Kidney (tissue), 14 donors: Measurements from ENCODE around the gene SCAANT1. TPM values are rescaled to one million over a fixed set of nuclear protein-coding genes. Genes with fewer than 3 reads are reported as not detected.
A peak's percentile ranks its signal among the peaks of the same experiment; 100 is the strongest.

Experiments
- DNase-seq, 5 donors: peaks; one replicate each; pipeline ENCODE4 v3.0.0-alpha.2; 2013 to 2020
- FAIRE-seq: peaks from 2 replicates; lab custom pipeline; 2012; peaks lifted over from hg19 to GRCh38; lab: Jason Lieb, UNC
- H3K27ac ChIP-seq, 2 donors: one replicate each; pipeline ENCODE4 v1.7.0; 2013; ENCODE audit warnings: low read depth in 2 of 2, low read length in 2 of 2, inconsistent platforms in 1 of 2
- H3K27me3 ChIP-seq: one replicate; pipeline ENCODE4 v1.7.1; 2013; ENCODE audit warnings: low read length, inconsistent platforms; ENCODE audit not compliant: control insufficient read depth, insufficient read depth
- H3K36me3 ChIP-seq, 3 donors: one replicate each; pipeline versions ENCODE4 v1.7.0 to v1.7.1; 2013; ENCODE audit warnings: low read length in 3 of 3, control low read depth in 1 of 3, inconsistent platforms in 1 of 3; ENCODE audit not compliant: insufficient read depth in 3 of 3, control insufficient read depth in 2 of 3
- H3K4me1 ChIP-seq, 3 donors: one replicate each; pipeline versions ENCODE4 v1.7.0 to v1.7.1; 2013; ENCODE audit warnings: low read length in 3 of 3, inconsistent platforms in 1 of 3, low read depth in 1 of 3; ENCODE audit not compliant: control insufficient read depth in 2 of 3, insufficient read depth in 2 of 3
- H3K4me3 ChIP-seq, 3 donors: one replicate each; pipeline versions ENCODE4 v1.7.0 to v1.8.1; 2013; ENCODE audit warnings: low read length in 3 of 3, control low read depth in 1 of 3, inconsistent platforms in 1 of 3
- H3K9ac ChIP-seq, 3 donors: one replicate each; pipeline versions ENCODE4 v1.7.0 to v1.7.1; 2013; ENCODE audit warnings: low read length in 3 of 3, control low read depth in 1 of 3, inconsistent platforms in 1 of 3
- H3K9me3 ChIP-seq, 3 donors: one replicate each; pipeline versions ENCODE4 v1.7.0 to v1.7.1; 2013; ENCODE audit warnings: low read length in 3 of 3, control low read depth in 1 of 3, inconsistent platforms in 1 of 3; ENCODE audit not compliant: control insufficient read depth in 2 of 3, insufficient read depth in 1 of 3
- CTCF ChIP-seq: IDR thresholded peaks from 3 replicates; pipeline ENCODE4 v1.5.1; 2012; ENCODE audit warnings: mild to moderate bottlenecking, moderate library complexity, borderline replicate concordance; ENCODE audit not compliant: insufficient read depth; ENCODE audit errors: extremely low read depth
- intact Hi-C: fragments of 100-400 bp; cut with DNase I; formaldehyde crosslinking; loops from one replicate; pipeline ENCODE4 v1.11.1; 2022
- polyA plus RNA-seq: library from polyadenylated mRNA; stranded (reverse); fragments of 350-450 nt; fragmentation: Illumina TruSeq; extraction: RNeasy Lipid Tissue Mini Kit (QIAGEN cat#74804); gene quantifications from one replicate; pipeline ENCODE4 v1.2.3, GENCODE V29; 2014; ENCODE audit warnings: low read depth, low replicate concordance; ENCODE audit not compliant: insufficient read depth
- total RNA-seq: library from RNA; stranded (reverse); fragmentation: NEBNext Ultra II Directional; extraction: Animal tissue kit (Norgen Biotek cat#: 25700); gene quantifications from one replicate; pipeline ENCODE4 v1.2.1, GENCODE V29; 2021
- donor health status: control.
- donor health status: control.
- donor health status: control.
- donor health status: control.
- donor health status: control.
- donor health status: DM: yes; HTN: yes; CAD: no.
- donor health status: Normal renal cell carcinoma (clear cell type).

Gene SCAANT1
- total and polyA plus RNA-seq, 2 donors from 2014 or later = not detected

DNA sequence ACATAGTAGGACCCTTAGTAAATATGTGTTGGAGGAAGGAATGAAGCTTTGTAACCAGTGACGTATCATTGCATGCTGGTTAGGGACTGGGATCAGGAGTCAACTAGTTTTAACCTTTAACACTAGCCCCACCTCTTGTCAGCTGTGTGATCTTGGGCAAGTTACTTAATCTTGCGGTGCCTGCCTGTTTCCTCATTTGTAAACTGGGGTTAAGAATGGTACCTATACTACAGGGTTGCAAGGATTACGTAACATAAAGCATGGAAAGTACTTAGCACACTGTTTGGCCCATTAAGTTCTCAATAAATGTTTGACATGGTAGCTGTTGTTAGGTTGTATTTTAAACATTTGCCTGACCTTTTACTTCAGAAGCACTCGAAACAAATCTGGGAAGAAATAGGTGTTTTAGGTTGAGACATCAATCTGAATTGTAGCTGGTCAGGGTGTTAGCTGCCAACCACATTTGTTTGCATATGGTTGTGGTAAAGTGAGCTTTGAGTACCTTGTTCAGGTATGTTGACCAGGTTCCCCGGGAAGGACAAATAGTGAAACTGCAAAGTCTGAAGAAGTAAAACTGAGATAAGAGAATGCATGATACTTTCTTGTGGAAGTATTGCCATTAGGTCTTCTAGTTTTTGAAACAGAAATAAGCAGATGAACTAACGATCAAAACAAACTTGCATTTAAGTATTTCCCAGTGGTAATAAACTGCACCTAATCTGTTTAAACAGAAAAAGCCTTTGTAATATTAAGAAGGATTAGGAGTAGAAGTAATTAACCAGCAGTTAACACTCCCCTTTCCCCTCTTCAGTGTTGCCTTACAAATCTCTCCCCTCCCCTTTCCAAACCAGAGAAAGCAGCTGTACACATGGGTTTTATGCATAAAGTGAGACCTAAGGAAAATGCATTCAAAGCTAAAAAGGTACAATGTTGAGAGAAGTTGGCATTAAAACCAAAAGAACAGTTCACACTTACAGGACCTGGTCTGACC is 25.8 kb upstream of the SCAANT1 start:
- Histone ChIP-seq H3K27me3 (no peaks in the 10 kb centered on the region), H3K9me3 (no peaks in the 10 kb centered on the region), H3K4me1 (peaks cover 0 to 13% (median 5%) of the 10 kb centered on the region in 3 donors), H3K4me3 (no peak overlapping the region), H3K27ac (no peak overlapping the region), H3K9ac (no peak overlapping the region), H3K36me3 (peaks cover 0 to 7% (median 0%) of the 10 kb centered on the region in 3 donors)
- intact Hi-C loops = no loop called here
- peak in 1 of 5 donors; percentile 21 for DNase-seq
- no peak for TF ChIP-seq CTCF
- FAIRE-seq = no peak

DNA sequence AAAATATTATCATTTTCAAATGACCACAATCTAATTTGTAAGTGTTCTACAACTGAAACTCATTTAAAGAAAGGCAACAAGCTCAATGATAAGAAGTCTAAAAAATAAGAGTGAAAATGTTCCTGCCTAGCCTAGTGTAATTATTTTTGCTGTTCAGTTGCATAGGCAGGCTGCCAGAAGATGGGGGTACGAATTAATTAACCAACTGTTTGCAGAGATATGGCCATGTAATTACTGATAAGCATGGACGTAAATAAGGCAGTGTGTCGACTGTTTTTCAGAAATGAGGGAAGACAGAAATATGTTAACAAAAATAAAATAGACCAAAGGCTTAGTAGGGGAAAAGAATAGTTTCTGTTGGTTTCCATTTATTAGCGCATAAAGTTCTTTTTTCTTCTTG is 24.7 kb upstream of the SCAANT1 start:
- Histone ChIP-seq H3K9me3 (no peaks in the 10 kb centered on the region), H3K27ac (no peak overlapping the region), H3K36me3 (peaks cover 0 to 7% (median 0%) of the 10 kb centered on the region in 3 donors), H3K27me3 (no peaks in the 10 kb centered on the region), H3K9ac (no peak overlapping the region), H3K4me1 (peaks cover 0 to 19% (median 10%) of the 10 kb centered on the region in 3 donors), H3K4me3 (no peak overlapping the region)
- FAIRE-seq (no peak), DNase-seq (no peak)
- intact Hi-C loops = no loop called here
- no peak for TF ChIP-seq CTCF

GRCh38 chr3:63934041-63934866 is 22.1 kb upstream of the SCAANT1 start:
- FAIRE-seq = no peak
- intact Hi-C loops = no loop called here
- H3K4me1 ChIP-seq = peaks cover 0 to 19% (median 12%) of the 10 kb centered on the region in 3 donors

More at GRCh38 chr3:63934041-63934866, 22.1 kb upstream of the SCAANT1 start:
- Histone ChIP-seq H3K9me3 (no peaks in the 10 kb centered on the region), H3K27ac (no peak overlapping the region), H3K27me3 (no peaks in the 10 kb centered on the region), H3K9ac (no peak overlapping the region), H3K36me3 (no peaks in the 10 kb centered on the region), H3K4me3 (no peak overlapping the region)
- DNase-seq = no peak
- no peak for TF ChIP-seq CTCF
